A549 (cell line): Measurements from ENCODE around the gene VRK2.

ENCODE experiments used
- EP300 ChIP-seq, 2 experiments: fragments of >200 bp; sonication (Bioruptor Twin); formaldehyde crosslinking; IDR thresholded peaks; 2 replicates in 1 of 2; 3 replicates in 1 of 2; pipeline ENCODE4 v1.6.1; 2016 to 2017
- MAZ ChIP-seq: fragments of 150-350 bp; IDR thresholded peaks from 2 replicates; pipeline ENCODE4 v1.6.1; 2014; ENCODE audit warnings: antibody characterized with exemption, low read depth, low read length, borderline replicate concordance
- POLR2A ChIP-seq: IDR thresholded peaks from 2 replicates; pipeline ENCODE4 v1.6.1; 2012; ENCODE audit warnings: mild to moderate bottlenecking, low read length
- RFX5 ChIP-seq: fragments of 450-650 bp; IDR thresholded peaks from 2 replicates; pipeline ENCODE4 v1.7.1; 2014; ENCODE audit warnings: antibody characterized with exemption, mild to moderate bottlenecking, moderate library complexity
- TF ChIP-seq, protein P1 (sequence below): fragments of >200 bp; sonication (Bioruptor Twin); formaldehyde crosslinking; IDR thresholded peaks from 3 replicates; pipeline ENCODE4 v1.5.1; 2016

DNA sequence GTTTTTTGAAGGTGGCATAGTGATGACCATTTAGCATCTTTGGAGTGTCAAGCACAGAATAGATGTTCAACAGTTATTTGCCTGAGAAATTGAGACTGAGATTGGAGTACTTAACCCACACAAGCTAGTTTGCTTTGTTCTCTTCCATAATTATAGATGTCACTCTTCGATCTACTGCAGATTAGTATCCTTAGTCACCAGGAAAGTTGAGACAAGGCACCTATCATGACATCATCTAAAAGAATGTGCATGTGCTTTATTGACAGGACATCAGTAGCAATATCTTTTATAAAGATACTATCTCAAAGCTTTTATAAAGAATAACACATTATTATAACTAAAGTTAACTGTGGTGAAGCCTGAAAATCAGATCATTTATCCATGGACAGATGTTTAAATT is 6.4 kb downstream of the VRK2 start:
- TF ChIP-seq RFX5, result no peak
- TF ChIP-seq, protein P1, sequence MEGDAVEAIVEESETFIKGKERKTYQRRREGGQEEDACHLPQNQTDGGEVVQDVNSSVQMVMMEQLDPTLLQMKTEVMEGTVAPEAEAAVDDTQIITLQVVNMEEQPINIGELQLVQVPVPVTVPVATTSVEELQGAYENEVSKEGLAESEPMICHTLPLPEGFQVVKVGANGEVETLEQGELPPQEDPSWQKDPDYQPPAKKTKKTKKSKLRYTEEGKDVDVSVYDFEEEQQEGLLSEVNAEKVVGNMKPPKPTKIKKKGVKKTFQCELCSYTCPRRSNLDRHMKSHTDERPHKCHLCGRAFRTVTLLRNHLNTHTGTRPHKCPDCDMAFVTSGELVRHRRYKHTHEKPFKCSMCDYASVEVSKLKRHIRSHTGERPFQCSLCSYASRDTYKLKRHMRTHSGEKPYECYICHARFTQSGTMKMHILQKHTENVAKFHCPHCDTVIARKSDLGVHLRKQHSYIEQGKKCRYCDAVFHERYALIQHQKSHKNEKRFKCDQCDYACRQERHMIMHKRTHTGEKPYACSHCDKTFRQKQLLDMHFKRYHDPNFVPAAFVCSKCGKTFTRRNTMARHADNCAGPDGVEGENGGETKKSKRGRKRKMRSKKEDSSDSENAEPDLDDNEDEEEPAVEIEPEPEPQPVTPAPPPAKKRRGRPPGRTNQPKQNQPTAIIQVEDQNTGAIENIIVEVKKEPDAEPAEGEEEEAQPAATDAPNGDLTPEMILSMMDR, result no peak
- TF ChIP-seq MAZ, result no peak
- no peak for TF ChIP-seq EP300 (IDR thresholded peaks at IDR 0.05)
- TF ChIP-seq POLR2A, result no peak
